Cardiac fibroblast (primary cell): ENCODE results near the gene GPR17.

Experiments used
- DNase-seq, 2 donors: peaks; one replicate each; pipeline versions ENCODE4 v3.0.0 to v3.0.0-alpha.2; 2010; ENCODE audit warnings: low read depth in 2 of 2
- H3K4me3 ChIP-seq, 2 donors: replicated peaks in 1 of 2; 1 replicate in 1 of 2; 2 replicates in 1 of 2; pipeline ENCODE4 v1.5.1; 2011; ENCODE audit warnings: low read depth in 2 of 2, low read length in 2 of 2, mild to moderate bottlenecking in 2 of 2, moderate library complexity in 1 of 2
- TF ChIP-seq, protein P1 (sequence below): IDR thresholded peaks from one replicate; pipeline ENCODE4 v1.5.1; 2011; ENCODE audit warnings: low read depth, mild to moderate bottlenecking, low read length, inconsistent platforms

GPR17 gene

GRCh38 chr2:127652786-127653357, 6.9 kb downstream of the GPR17 start:
- TF ChIP-seq, protein P1, sequence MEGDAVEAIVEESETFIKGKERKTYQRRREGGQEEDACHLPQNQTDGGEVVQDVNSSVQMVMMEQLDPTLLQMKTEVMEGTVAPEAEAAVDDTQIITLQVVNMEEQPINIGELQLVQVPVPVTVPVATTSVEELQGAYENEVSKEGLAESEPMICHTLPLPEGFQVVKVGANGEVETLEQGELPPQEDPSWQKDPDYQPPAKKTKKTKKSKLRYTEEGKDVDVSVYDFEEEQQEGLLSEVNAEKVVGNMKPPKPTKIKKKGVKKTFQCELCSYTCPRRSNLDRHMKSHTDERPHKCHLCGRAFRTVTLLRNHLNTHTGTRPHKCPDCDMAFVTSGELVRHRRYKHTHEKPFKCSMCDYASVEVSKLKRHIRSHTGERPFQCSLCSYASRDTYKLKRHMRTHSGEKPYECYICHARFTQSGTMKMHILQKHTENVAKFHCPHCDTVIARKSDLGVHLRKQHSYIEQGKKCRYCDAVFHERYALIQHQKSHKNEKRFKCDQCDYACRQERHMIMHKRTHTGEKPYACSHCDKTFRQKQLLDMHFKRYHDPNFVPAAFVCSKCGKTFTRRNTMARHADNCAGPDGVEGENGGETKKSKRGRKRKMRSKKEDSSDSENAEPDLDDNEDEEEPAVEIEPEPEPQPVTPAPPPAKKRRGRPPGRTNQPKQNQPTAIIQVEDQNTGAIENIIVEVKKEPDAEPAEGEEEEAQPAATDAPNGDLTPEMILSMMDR: no peak
- no peak for DNase-seq
- H3K4me3 ChIP-seq: no peak overlapping the region

- H3K4me3 ChIP-seq: no peak overlapping the region
- TF ChIP-seq, protein P1: no peak
- DNase-seq: no peak
Observed at GRCh38 chr2:127653421-127654083, 7.6 kb downstream of the GPR17 start.

DNA sequence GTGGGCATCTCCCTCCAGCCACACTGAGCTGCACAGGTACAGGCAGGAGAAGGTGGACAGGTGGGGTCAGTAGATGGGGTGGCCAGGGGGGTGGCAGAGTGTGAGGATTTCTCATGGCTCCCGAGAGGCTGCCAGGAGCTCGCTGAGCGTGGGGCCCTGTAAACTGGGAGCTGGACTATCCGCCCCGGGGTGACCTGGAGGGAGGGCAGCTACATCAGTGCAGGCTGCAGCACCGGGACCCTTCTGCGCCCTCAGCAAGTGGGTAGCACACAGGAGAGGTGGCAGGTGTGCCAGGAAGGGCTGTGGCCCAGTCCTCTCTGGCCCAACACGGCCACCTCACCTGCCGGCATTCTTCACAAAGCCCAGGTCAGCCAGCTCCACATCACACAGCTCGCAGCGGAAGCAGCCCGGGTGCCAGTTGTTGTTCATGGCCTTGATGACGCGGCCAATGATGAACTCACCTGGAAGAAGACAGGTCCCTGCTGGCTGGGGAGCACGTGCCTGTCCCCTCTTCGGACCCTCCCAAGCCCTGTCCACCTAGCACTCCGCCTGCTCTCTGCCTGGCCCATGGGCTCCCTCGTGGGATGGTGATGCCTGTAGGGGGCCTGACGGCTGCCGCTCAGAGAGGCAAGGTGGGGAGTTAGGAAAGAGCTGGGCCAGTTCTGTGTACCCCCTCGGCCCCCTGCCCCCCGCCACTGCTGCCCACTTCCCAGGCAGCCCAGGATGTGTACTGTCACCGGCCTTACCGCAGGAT, 8.3 kb downstream of the GPR17 start:
- TF ChIP-seq, protein P1: no peak
- DNase-seq: no peak
- no peak overlapping the region for H3K4me3 ChIP-seq

- H3K4me3 ChIP-seq: no peak overlapping the region
- TF ChIP-seq, protein P1: no peak
- no peak for DNase-seq
Observed at GRCh38 chr2:127654838-127655175, 8.9 kb downstream of the GPR17 start.

DNA sequence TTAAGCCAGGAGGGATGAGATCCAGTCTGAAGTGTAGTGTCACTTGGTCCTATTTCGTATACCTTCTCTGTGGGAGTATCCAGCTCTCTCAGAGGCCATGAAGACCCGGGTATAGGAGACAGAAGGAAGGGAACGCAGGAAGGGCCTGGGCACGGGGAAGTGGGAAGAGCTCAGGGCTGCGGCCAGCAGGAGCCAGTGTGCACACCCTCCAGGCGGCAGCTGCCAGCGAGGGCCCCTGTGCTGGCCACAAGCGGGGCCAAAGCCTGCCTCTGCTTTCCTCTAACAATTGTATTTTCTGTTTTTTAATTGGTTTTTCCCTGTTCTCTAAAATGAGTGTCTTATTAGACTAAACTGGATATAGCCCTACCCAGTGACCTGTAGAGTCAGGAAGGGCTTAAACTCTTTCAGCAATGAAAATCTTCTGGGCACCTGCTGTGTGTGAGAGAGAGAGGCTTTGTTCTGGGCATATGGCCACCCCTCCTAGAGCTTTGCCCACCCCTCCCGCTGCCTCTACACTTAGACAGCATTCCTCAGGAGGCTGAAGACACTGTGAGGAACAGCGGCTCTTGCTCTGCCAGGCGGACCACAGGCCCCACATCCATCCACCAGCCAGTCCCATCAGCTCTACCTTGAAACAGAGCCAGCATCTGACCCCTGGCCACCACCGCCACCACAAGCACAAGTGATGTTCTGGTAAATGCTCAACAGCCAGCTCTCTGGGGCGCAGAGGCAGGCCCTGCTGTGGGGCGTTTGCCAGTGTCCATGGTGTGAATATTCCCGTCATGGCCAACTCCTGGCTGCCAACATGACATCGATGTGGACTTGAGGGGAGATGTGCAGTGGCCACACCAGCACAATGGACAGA, 9.5 kb downstream of the GPR17 start:
- no peak overlapping the region for H3K4me3 ChIP-seq
- DNase-seq: no peak
- TF ChIP-seq, protein P1: no peak

DNA sequence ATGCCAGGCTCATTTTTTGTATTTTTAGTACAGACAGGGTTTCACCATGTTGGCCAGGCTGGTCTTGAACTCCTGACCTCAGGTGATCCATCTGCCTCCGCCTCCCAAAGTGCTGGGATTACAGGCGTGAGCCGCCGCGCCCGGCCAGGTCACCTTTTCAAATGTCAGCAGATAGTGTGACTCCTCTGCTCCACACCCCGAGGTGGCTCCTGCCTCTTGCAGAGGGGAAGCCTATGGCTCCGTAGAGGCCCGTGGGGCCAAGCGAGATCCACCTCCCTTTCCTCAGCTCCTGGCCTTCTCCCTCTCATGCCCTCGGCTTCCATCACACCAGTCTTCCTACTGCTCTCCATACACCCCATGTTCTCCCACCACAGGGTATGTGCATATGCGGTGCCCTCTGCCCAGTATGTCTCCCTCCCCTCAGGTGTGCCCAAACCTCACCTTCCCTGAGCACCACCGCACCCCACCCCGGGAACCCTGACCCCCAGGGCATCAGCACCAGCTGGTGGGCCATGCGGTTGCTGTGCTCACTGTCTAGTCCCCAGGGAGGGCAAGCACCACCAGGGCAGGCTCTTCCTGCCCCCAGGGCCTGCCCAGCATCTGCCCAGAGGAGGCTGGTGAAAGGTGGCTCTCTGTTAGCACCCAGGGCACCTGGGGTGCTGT, 10.7 kb downstream of the GPR17 start:
- no peak for DNase-seq
- TF ChIP-seq, protein P1: no peak
- no peak overlapping the region for H3K4me3 ChIP-seq
